ENCODE data around the gene TMEM115.

DNA sequence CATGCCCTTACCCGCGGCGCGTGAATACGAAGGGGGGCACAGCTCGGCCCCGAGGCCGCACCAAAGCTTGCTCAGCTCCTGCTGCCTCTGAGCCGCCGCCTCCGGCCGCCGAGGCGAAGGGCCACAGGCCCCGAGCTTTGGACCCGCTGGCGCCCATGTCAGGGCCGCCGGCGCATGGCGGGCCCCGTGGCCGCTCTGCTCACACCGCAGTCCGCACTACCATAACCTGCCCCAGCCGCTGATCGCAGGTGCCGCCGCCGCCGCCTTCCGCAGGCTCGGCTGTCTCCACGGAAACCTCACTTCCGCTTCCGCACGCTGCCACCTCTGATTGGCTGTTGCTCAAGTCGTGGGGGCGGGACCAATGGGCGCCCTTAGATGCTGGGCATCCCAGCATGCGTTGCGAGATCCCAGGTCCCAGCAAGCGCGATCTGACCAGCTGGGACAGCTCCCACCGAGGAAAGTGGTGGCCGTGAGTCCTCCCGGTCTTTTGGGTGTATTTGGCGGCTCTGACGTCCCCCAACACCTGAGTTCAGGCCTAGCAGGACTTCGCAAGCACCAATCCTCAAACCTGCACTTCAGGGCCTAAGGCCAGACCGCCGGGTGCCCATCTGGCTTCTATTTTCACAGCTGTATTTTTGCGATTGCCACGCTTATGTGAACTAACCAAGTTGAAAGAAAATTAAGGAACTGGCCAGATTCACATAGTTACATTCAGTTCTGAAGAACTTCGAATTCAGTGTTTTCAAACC is 31.2 kb downstream of the TMEM115 start, which contains the start of gene TUSC2:
- TF ChIP-seq, protein P1, sequence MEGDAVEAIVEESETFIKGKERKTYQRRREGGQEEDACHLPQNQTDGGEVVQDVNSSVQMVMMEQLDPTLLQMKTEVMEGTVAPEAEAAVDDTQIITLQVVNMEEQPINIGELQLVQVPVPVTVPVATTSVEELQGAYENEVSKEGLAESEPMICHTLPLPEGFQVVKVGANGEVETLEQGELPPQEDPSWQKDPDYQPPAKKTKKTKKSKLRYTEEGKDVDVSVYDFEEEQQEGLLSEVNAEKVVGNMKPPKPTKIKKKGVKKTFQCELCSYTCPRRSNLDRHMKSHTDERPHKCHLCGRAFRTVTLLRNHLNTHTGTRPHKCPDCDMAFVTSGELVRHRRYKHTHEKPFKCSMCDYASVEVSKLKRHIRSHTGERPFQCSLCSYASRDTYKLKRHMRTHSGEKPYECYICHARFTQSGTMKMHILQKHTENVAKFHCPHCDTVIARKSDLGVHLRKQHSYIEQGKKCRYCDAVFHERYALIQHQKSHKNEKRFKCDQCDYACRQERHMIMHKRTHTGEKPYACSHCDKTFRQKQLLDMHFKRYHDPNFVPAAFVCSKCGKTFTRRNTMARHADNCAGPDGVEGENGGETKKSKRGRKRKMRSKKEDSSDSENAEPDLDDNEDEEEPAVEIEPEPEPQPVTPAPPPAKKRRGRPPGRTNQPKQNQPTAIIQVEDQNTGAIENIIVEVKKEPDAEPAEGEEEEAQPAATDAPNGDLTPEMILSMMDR (conservative IDR thresholded peaks at IDR 0.05; ENCODE audit: low read depth, low read length), result no peak
- no peak for TF ChIP-seq EZH2 (IDR thresholded peaks at IDR 0.05; ENCODE audit: low read length, unreplicated experiment)

Data from PC-3 (cell line).